ENCODE measurements around the gene STXBP6. TPM values are rescaled to one million over a fixed set of nuclear protein-coding genes. Genes with fewer than 3 reads are reported as not detected.

The STXBP6 gene
- total RNA-seq, 4 donors from 2014 or later = 10.7 to 62.8 (median 55.9) TPM

DNA sequence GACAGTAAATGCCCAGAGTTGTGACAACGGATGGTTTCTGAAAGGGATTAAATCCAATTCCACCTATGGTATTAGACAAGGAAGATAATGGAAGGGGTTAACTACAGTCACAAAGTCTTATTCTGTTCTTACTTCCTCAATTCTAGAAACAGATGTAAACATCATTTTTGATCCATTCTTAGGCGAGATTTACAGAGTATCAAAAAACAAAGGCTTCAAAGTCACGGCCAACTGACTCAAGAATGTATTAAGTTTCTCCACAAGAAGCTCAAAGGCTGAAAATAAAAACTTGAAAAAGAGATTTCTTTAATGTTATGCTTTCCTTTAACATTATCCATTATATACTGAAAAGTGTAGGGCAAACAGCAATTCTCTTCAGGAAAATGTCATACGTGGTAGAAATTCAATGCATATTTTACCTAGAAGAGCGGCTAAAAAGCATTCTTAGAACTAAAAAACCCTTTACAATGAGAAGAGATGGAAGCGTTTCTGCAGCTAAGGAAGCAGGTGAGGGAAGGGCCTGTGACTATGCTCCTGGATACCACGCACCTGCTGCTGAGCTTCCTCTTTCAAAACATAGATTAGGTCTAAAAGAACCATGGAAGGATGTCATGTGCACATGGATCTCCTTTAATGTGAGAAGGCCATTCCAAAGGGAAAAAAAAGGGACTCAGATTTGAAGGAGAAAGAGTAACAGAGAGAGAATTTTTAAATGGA lies 185.8 kb downstream of the STXBP6 start:
- H3K4me1 ChIP-seq = peaks cover 0 to 7% (median 0%) of the 10 kb centered on the region in 4 donors
- no peak overlapping the region for H3K4me3 ChIP-seq
- no peaks in the 10 kb centered on the region for H3K9me3 ChIP-seq
- no peak for DNase-seq
- no peak overlapping the region for H3K27ac ChIP-seq
- TF ChIP-seq, protein P1, sequence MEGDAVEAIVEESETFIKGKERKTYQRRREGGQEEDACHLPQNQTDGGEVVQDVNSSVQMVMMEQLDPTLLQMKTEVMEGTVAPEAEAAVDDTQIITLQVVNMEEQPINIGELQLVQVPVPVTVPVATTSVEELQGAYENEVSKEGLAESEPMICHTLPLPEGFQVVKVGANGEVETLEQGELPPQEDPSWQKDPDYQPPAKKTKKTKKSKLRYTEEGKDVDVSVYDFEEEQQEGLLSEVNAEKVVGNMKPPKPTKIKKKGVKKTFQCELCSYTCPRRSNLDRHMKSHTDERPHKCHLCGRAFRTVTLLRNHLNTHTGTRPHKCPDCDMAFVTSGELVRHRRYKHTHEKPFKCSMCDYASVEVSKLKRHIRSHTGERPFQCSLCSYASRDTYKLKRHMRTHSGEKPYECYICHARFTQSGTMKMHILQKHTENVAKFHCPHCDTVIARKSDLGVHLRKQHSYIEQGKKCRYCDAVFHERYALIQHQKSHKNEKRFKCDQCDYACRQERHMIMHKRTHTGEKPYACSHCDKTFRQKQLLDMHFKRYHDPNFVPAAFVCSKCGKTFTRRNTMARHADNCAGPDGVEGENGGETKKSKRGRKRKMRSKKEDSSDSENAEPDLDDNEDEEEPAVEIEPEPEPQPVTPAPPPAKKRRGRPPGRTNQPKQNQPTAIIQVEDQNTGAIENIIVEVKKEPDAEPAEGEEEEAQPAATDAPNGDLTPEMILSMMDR (IDR thresholded peaks at IDR 0.05) = no peak
- TF ChIP-seq POLR2A (IDR thresholded peaks at IDR 0.05) = no peak
- peaks cover 0 to 7% (median 0%) of the 10 kb centered on the region in 3 donors for H3K36me3 ChIP-seq
- H3K27me3 ChIP-seq = no peaks in the 10 kb centered on the region

- no peaks in the 10 kb centered on the region for H3K9me3 ChIP-seq
- no peaks in the 10 kb centered on the region for H3K36me3 ChIP-seq
- no peaks in the 10 kb centered on the region for H3K27me3 ChIP-seq
- TF ChIP-seq, protein P1 (IDR thresholded peaks at IDR 0.05) = no peak
- no peak for TF ChIP-seq POLR2A (IDR thresholded peaks at IDR 0.05)
- peaks cover 0 to 7% (median 0%) of the 10 kb centered on the region in 4 donors for H3K4me1 ChIP-seq
- DNase-seq = no peak
- no peak overlapping the region for H3K27ac ChIP-seq
- no peak overlapping the region for H3K4me3 ChIP-seq
Observed at GRCh38 chr14:24861083-24861630, 188.8 kb downstream of the STXBP6 start.

GRCh38 chr14:24859559-24859958 lies 190.4 kb downstream of the STXBP6 start:
- TF ChIP-seq POLR2A (IDR thresholded peaks at IDR 0.05) = no peak
- TF ChIP-seq, protein P1 (IDR thresholded peaks at IDR 0.05) = no peak
- Histone ChIP-seq H3K36me3 (peaks cover 0 to 12% (median 0%) of the 10 kb centered on the region in 3 donors), H3K9me3 (no peaks in the 10 kb centered on the region), H3K27ac (no peak overlapping the region), H3K4me1 (peaks cover 0 to 9% (median 0%) of the 10 kb centered on the region in 4 donors), H3K4me3 (no peak overlapping the region), H3K27me3 (no peaks in the 10 kb centered on the region)
- no peak for DNase-seq

- H3K27ac ChIP-seq = no peak overlapping the region
- H3K4me1 ChIP-seq = peaks cover 0 to 18% (median 0%) of the 10 kb centered on the region in 4 donors
- no peak for TF ChIP-seq POLR2A (IDR thresholded peaks at IDR 0.05)
- TF ChIP-seq, protein P1 (IDR thresholded peaks at IDR 0.05) = no peak
- no peak overlapping the region for H3K4me3 ChIP-seq
- H3K9me3 ChIP-seq = no peaks in the 10 kb centered on the region
- no peaks in the 10 kb centered on the region for H3K27me3 ChIP-seq
- peaks cover 0 to 12% (median 0%) of the 10 kb centered on the region in 3 donors for H3K36me3 ChIP-seq
- no peak for DNase-seq
Observed at GRCh38 chr14:24858684-24859083, 191.3 kb downstream of the STXBP6 start.

DNA sequence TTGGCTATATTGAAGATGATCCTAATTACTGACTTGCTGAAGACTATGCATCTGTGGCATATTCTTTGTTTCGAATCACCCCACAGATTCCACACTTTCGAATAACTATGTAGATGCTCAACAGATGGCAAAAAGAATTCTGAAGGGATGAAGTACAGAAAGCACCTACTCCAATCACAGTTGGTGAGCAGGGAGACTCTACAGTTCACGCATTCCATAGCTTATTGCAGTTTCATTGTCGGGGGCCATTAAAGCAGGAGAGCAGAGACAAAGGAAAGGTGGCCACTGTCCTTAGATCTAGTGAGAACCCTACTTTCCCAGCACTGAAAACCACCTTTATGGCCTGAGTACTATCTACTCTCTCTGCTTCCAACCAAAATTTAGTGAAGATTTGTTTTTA lies 191.9 kb downstream of the STXBP6 start:
- Histone ChIP-seq H3K9me3 (no peaks in the 10 kb centered on the region), H3K4me3 (no peak overlapping the region), H3K27me3 (no peaks in the 10 kb centered on the region), H3K4me1 (peaks cover 0 to 24% (median 0%) of the 10 kb centered on the region in 4 donors), H3K27ac (no peak overlapping the region), H3K36me3 (peaks cover 0 to 12% (median 0%) of the 10 kb centered on the region in 3 donors)
- TF ChIP-seq POLR2A (IDR thresholded peaks at IDR 0.05) = no peak
- TF ChIP-seq, protein P1 (IDR thresholded peaks at IDR 0.05) = no peak
- no peak for DNase-seq
